ENCODE results near the gene ENPP1. TPM values are rescaled to one million over a fixed set of nuclear protein-coding genes. Genes with fewer than 3 reads are reported as not detected.
A peak's percentile ranks its signal among the peaks of the same experiment; 100 is the strongest.

The ENPP1 gene
- total and polyA plus RNA-seq, 3 donors from 2014 or later, result 8.3 to 16.0 (median 12.0) TPM

GRCh38 chr6:131762984-131763383 lies 44.8 kb upstream of the ENPP1 start:
- no peak overlapping the region for H3K27ac ChIP-seq
- H3K36me3 ChIP-seq (ENCODE audit: low read depth, missing control alignments), result no peaks in the 10 kb centered on the region
- intact Hi-C loops (cut with DNase I; ENCODE audit: low total_unique reads), result no loop called here
- H3K27me3 ChIP-seq, result no peaks in the 10 kb centered on the region
- no peak for TF ChIP-seq CTCF (IDR thresholded peaks at IDR 0.05)
- no peak for TF ChIP-seq POLR2A (IDR thresholded peaks at IDR 0.05)
- peaks cover 13% of the 10 kb centered on the region for H3K4me1 ChIP-seq
- 95 to 99% methylated on average over 2 of the region's 2 CpGs for WGBS, 2 donors
- no peak overlapping the region for H3K4me3 ChIP-seq
- H3K9me3 ChIP-seq, result no peaks in the 10 kb centered on the region
- no peak for DNase-seq

GRCh38 chr6:131763749-131764148 lies 44.1 kb upstream of the ENPP1 start:
- Histone ChIP-seq H3K9me3 (no peaks in the 10 kb centered on the region), H3K4me1 (peaks cover 13% of the 10 kb centered on the region), H3K27ac (no peak overlapping the region), H3K4me3 (no peak overlapping the region), H3K27me3 (no peaks in the 10 kb centered on the region), H3K36me3 (ENCODE audit: low read depth, missing control alignments) (no peaks in the 10 kb centered on the region)
- TF ChIP-seq CTCF (IDR thresholded peaks at IDR 0.05), result no peak
- TF ChIP-seq POLR2A (IDR thresholded peaks at IDR 0.05), result no peak
- intact Hi-C loops (cut with DNase I; ENCODE audit: low total_unique reads), result no loop called here
- no peak for DNase-seq
- WGBS, 2 donors, result 42 to 97% methylated on average over 1 of the region's 1 CpG

GRCh38 chr6:131764350-131764749 lies 43.5 kb upstream of the ENPP1 start:
- no peak for DNase-seq
- H3K36me3 ChIP-seq (ENCODE audit: low read depth, missing control alignments), result no peaks in the 10 kb centered on the region

GRCh38 chr6:131765081-131765803 lies 42.6 kb upstream of the ENPP1 start:
- intact Hi-C loops (cut with DNase I; ENCODE audit: low total_unique reads), result no loop called here
- Histone ChIP-seq H3K4me1 (peaks cover 13% of the 10 kb centered on the region), H3K4me3 (no peak overlapping the region), H3K27ac (peak overlapping the region in 1 of 2 donors; percentile 55), H3K27me3 (no peaks in the 10 kb centered on the region), H3K9me3 (no peaks in the 10 kb centered on the region), H3K36me3 (ENCODE audit: low read depth, missing control alignments) (no peaks in the 10 kb centered on the region)
- TF ChIP-seq POLR2A (IDR thresholded peaks at IDR 0.05), result no peak
- TF ChIP-seq CTCF (IDR thresholded peaks at IDR 0.05), result no peak
- WGBS, 2 donors, result 48 to 50% methylated on average over 9 of the region's 9 CpGs
- no peak for DNase-seq

More at GRCh38 chr6:131764350-131764749, 43.5 kb upstream of the ENPP1 start:
- TF ChIP-seq POLR2A (IDR thresholded peaks at IDR 0.05), result no peak
- TF ChIP-seq CTCF (IDR thresholded peaks at IDR 0.05), result no peak
- Histone ChIP-seq H3K4me3 (no peak overlapping the region), H3K27me3 (no peaks in the 10 kb centered on the region), H3K9me3 (no peaks in the 10 kb centered on the region), H3K27ac (no peak overlapping the region), H3K4me1 (peaks cover 13% of the 10 kb centered on the region)
- intact Hi-C loops (cut with DNase I; ENCODE audit: low total_unique reads), result no loop called here
- WGBS, 2 donors, result 77 to 82% methylated on average over 4 of the region's 4 CpGs

GRCh38 chr6:131765804-131766135 lies 42.0 kb upstream of the ENPP1 start:
- TF ChIP-seq POLR2A (IDR thresholded peaks at IDR 0.05) (no peak), CTCF (IDR thresholded peaks at IDR 0.05) (no peak)
- DNase-seq, result no peak
- H3K27ac ChIP-seq, result peak overlapping the region in 1 of 2 donors; percentile 55

More at GRCh38 chr6:131765804-131766135, 42.0 kb upstream of the ENPP1 start:
- Histone ChIP-seq H3K4me3 (no peak overlapping the region), H3K36me3 (ENCODE audit: low read depth, missing control alignments) (no peaks in the 10 kb centered on the region), H3K4me1 (peaks cover 13% of the 10 kb centered on the region), H3K27me3 (no peaks in the 10 kb centered on the region), H3K9me3 (no peaks in the 10 kb centered on the region)
- intact Hi-C loops (cut with DNase I; ENCODE audit: low total_unique reads), result no loop called here
- WGBS, 2 donors, result 73 to 78% methylated on average over 4 of the region's 4 CpGs
